ELR (cell line): ENCODE results near the gene EVPL.

Experiments used
- DNase-seq: peaks from one replicate; pipeline ENCODE4 v3.0.0-alpha.2; 2015; ENCODE audit warnings: low read depth

Gene EVPL

DNA sequence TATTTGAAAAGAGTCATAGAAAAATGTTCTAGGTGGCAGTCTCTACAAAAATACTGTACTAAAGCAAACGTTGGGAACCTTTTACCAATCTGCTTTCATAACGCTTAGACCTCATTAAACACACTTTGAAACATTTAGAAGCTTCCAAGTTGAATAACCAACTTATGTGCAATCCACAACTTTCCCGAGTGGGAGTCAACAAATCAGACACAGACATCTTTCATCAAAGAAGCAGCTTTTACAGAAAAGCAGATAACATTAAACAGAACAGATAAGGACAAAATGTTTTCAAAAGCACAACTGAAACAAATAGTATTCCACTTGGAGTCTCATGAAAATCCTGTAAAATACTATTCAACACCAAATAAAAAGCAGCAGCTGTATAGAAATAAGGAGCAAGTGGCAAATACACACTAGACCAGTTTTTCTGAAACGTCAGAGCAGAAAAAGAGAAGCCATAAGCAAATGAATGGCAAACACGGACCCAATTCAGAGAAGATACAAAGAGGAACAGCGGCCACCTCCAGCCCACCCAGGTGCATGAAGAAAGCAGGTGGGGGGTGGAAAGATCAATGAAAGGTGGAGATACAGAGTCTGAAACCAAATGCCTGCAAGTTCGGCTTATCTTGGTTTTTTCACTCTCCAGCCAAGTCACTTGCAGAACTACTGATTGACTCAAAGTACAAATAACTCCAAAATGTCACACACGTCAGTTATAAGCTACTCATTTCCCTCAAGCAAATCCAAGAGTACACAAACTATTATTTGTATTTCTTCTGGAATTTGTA is 67.9 kb downstream of the EVPL start:
- DNase-seq, result no peak
